Spleen (tissue), 7 donors: ENCODE measurements around the gene ESAM.

ENCODE experiments used
- CTCF ChIP-seq, 11 experiments: fragments of 200-600 bp in 7 of 11; fragments of 450-650 bp in 4 of 11; sonication (generic) in 4 of 11; IDR thresholded peaks in 8 of 11; conservative IDR thresholded peaks in 3 of 11; 1 replicate in 7 of 11; 2 replicates in 4 of 11; pipeline versions ENCODE4 v1.4.0 to v1.8.0; 2016 to 2021; ENCODE audit warnings: antibody characterized with exemption in 11 of 11, inconsistent platforms in 4 of 11, mild to moderate bottlenecking in 1 of 11
- POLR2A ChIP-seq, 3 donors: fragments of 450-650 bp; IDR thresholded peaks; one replicate each; pipeline ENCODE4 v1.5.1; 2017; ENCODE audit warnings: antibody characterized with exemption in 3 of 3, mild to moderate bottlenecking in 1 of 3
- donor health status: DM: no; HTN: no; CAD: no; lungs with moderate emphysema.
- donor health status: DM: no; HTN: no; CAD: no.
- donor health status: DM: no; HTN: no; CAD: no.

GRCh38 chr11:124737638-124738305, 24.3 kb downstream of the ESAM start:
- TF ChIP-seq CTCF (IDR thresholded peaks at IDR 0.05 in 8 of 11, conservative IDR thresholded peaks at IDR 0.05 in 3 of 11), result no peak
- no peak for TF ChIP-seq POLR2A (IDR thresholded peaks at IDR 0.05)
